ENCODE results near the gene DNAH9.

DNA sequence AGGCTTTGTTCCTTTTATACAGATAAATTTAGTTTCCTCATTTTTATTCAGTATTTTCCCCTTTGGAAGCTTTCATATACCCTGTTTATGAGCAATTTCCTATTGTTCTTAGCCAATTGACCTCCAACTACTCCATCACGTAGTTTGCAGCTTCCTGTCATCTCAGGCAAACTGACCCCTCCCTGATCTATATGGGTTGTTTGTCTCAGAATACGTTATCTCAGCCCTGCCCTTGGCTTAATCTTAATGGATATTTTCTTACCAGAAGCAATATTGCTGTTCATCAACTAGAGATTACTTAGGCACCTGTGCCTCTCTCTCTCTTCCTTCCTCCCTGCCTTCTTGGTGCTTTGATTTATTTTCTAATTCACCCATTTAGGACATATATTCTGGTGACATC lies 317.8 kb downstream of the DNAH9 start:
- TF ChIP-seq, protein P1, sequence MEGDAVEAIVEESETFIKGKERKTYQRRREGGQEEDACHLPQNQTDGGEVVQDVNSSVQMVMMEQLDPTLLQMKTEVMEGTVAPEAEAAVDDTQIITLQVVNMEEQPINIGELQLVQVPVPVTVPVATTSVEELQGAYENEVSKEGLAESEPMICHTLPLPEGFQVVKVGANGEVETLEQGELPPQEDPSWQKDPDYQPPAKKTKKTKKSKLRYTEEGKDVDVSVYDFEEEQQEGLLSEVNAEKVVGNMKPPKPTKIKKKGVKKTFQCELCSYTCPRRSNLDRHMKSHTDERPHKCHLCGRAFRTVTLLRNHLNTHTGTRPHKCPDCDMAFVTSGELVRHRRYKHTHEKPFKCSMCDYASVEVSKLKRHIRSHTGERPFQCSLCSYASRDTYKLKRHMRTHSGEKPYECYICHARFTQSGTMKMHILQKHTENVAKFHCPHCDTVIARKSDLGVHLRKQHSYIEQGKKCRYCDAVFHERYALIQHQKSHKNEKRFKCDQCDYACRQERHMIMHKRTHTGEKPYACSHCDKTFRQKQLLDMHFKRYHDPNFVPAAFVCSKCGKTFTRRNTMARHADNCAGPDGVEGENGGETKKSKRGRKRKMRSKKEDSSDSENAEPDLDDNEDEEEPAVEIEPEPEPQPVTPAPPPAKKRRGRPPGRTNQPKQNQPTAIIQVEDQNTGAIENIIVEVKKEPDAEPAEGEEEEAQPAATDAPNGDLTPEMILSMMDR (IDR thresholded peaks at IDR 0.05) = no peak
- TF ChIP-seq EZH2 (IDR thresholded peaks at IDR 0.05; ENCODE audit: borderline replicate concordance, insufficient read depth, low read depth, low read length, poor library complexity, severe bottlenecking) = no peak
